ENCODE results near the gene CDHR4. TPM values are rescaled to one million over a fixed set of nuclear protein-coding genes. Genes with fewer than 3 reads are reported as not detected.

CDHR4 gene
- total and polyA plus RNA-seq, 3 donors from 2014 or later = 5.5 to 11.7 (median 5.9) TPM

- H3K27ac ChIP-seq = peak overlapping the region; percentile 80 to 83
- TF ChIP-seq CTCF (IDR thresholded peaks at IDR 0.05) (no peak), POLR2A (IDR thresholded peaks at IDR 0.05) (no peak)
- peak overlapping the region; percentile 90 to 92 for H3K4me3 ChIP-seq
- intact Hi-C loops (cut with DNase I; ENCODE audit: low total_unique reads) = loop anchor here (5.0 kb wide), 1 partner anchor 34 kb away; no protein-coding TSS in a partner anchor
- H3K4me1 ChIP-seq = peaks cover 33% of the 10 kb centered on the region
- 4% methylated on average over 26 to 36 of the region's 41 CpGs for WGBS, 2 donors
- H3K27me3 ChIP-seq = no peaks in the 10 kb centered on the region
- DNase-seq = no peak
- H3K36me3 ChIP-seq (ENCODE audit: low read depth, missing control alignments) = no peaks in the 10 kb centered on the region
- no peaks in the 10 kb centered on the region for H3K9me3 ChIP-seq
Observed at GRCh38 chr3:49803465-49804140, 3.9 kb upstream of the CDHR4 start.

- TF ChIP-seq POLR2A (IDR thresholded peaks at IDR 0.05) (no peak), CTCF (IDR thresholded peaks at IDR 0.05) (peak in 2 of 3 experiments; percentile 65 to 91)
- DNase-seq = peak; percentile 93
- H3K27me3 ChIP-seq = no peaks in the 10 kb centered on the region
- H3K4me3 ChIP-seq = peak within 1 kb of the TSS; percentile 90 to 92
- H3K27ac ChIP-seq = peak within 1 kb of the TSS; percentile 80 to 83
- peaks cover 33% of the 10 kb centered on the region for H3K4me1 ChIP-seq
- no peaks in the 10 kb centered on the region for H3K9me3 ChIP-seq
- WGBS, 2 donors = 1% methylated on average over 39 of the region's 71 CpGs; no CpG with 5 or more reads in 1 of the 2 donors
- intact Hi-C loops (cut with DNase I; ENCODE audit: low total_unique reads) = loop anchor here (5.0 kb wide), 1 partner anchor 34 kb away; no protein-coding TSS in a partner anchor
- no peaks in the 10 kb centered on the region for H3K36me3 ChIP-seq (ENCODE audit: low read depth, missing control alignments)
Observed at GRCh38 chr3:49802719-49803464, 3.2 kb upstream of the CDHR4 start, which contains the start of gene INKA1. TSS of gene INKA1 (plus strand) at chr3:49803261. CDS start at chr3:49803393, 132 bp downstream.

- H3K36me3 ChIP-seq (ENCODE audit: low read depth, missing control alignments) = no peaks in the 10 kb centered on the region
- TF ChIP-seq CTCF (IDR thresholded peaks at IDR 0.05) (no peak), POLR2A (IDR thresholded peaks at IDR 0.05) (no peak)
- 70 to 82% methylated on average over 2 of the region's 2 CpGs for WGBS, 2 donors
- intact Hi-C loops (cut with DNase I; ENCODE audit: low total_unique reads) = loop anchor here (5.0 kb wide), 1 partner anchor 36 kb away; no protein-coding TSS in a partner anchor
- DNase-seq = no peak
- no peaks in the 10 kb centered on the region for H3K9me3 ChIP-seq
- H3K4me1 ChIP-seq = peaks cover 32% of the 10 kb centered on the region
- H3K4me3 ChIP-seq = no peak overlapping the region
- no peak overlapping the region for H3K27ac ChIP-seq
- no peaks in the 10 kb centered on the region for H3K27me3 ChIP-seq
Observed at GRCh38 chr3:49801160-49801559, 1.5 kb upstream of the CDHR4 start.

GRCh38 chr3:49799105-49799504 is 568 bp downstream of the CDHR4 start:
- H3K27me3 ChIP-seq = no peaks in the 10 kb centered on the region
- TF ChIP-seq POLR2A (IDR thresholded peaks at IDR 0.05) (no peak), CTCF (IDR thresholded peaks at IDR 0.05) (no peak)
- DNase-seq = no peak
- H3K4me1 ChIP-seq = peaks cover 12% of the 10 kb centered on the region
- H3K27ac ChIP-seq = no peak overlapping the region
- no peaks in the 10 kb centered on the region for H3K36me3 ChIP-seq (ENCODE audit: low read depth, missing control alignments)
- intact Hi-C loops (cut with DNase I; ENCODE audit: low total_unique reads) = no loop called here
- 83 to 93% methylated on average over 1 of the region's 1 CpG for WGBS, 2 donors
- H3K9me3 ChIP-seq = no peaks in the 10 kb centered on the region
- H3K4me3 ChIP-seq = no peak overlapping the region

Measured in testis (tissue), 3 donors.